ENCODE measurements around the gene MED12L.

MED12L gene

DNA sequence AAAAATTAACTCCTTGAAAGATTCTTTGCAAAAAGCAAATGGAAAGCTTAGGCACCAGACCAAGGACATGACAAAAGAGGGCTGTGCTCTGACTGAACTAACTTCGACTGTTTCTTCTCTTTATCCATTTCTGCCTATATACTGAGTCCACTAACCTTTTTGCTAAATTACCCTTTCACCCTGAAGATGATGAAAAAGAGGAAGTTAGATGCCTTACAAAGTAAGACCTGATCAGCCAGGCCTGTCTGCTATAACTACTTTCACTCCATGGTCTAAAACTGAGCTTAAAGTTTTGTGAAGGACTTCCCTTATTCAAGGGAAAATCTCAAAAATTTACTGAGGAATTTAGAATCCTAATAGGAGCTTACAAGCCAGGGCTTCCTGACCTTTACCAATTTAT is 381.6 kb downstream of the MED12L start:
- Histone ChIP-seq H3K9ac (no peak overlapping the region), H3K27ac (no peak overlapping the region), H3K79me2 (no peaks in the 10 kb centered on the region), H2AFZ (no peak overlapping the region), H3K4me3 (ENCODE audit: low read depth, low read length) (no peak overlapping the region), H3K36me3 (ENCODE audit: control insufficient read depth, insufficient read depth, low read length) (no peaks in the 10 kb centered on the region), H3K4me2 (ENCODE audit: low read length) (no peak overlapping the region), H3K4me1 (no peaks in the 10 kb centered on the region), H3K27me3 (ENCODE audit: control insufficient read depth, insufficient read depth, low read length) (no peaks in the 10 kb centered on the region), H3K9me3 (ENCODE audit: control insufficient read depth, low read length) (no peaks in the 10 kb centered on the region)
- TF ChIP-seq, protein P1, sequence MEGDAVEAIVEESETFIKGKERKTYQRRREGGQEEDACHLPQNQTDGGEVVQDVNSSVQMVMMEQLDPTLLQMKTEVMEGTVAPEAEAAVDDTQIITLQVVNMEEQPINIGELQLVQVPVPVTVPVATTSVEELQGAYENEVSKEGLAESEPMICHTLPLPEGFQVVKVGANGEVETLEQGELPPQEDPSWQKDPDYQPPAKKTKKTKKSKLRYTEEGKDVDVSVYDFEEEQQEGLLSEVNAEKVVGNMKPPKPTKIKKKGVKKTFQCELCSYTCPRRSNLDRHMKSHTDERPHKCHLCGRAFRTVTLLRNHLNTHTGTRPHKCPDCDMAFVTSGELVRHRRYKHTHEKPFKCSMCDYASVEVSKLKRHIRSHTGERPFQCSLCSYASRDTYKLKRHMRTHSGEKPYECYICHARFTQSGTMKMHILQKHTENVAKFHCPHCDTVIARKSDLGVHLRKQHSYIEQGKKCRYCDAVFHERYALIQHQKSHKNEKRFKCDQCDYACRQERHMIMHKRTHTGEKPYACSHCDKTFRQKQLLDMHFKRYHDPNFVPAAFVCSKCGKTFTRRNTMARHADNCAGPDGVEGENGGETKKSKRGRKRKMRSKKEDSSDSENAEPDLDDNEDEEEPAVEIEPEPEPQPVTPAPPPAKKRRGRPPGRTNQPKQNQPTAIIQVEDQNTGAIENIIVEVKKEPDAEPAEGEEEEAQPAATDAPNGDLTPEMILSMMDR (IDR thresholded peaks at IDR 0.05): no peak

DNA sequence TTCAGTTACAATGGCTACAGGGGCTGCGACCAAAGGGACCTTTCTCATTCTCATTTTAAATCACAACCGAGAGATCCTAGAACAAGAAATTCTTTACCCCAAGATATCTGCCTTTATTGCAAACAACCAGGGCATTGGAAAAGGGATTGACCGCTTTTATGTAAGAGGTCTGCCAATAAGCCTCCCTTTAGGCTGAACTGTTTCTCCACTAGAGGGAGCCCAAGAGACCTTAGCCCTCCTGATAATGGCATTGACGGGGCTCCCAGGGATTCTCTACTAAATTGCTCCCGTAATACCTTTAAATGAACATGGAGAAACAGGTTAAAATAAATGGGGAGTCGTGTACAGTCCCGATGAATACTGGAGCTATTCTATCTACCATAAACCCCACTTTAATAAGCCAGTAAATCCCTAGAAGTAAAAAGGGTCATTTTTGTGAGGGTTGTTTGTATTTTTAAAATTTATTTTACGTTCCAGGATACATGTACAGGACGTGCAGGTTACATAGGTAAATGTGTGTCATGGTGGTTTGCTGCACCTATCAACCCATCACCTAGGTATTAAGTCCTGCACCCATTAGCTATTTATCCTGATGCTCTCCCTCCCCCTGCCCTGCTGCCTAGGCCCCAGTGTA is 382.9 kb downstream of the MED12L start:
- no peak overlapping the region for H3K4me2 ChIP-seq (ENCODE audit: low read length)
- no peak overlapping the region for H3K4me3 ChIP-seq (ENCODE audit: low read depth, low read length)
- H3K79me2 ChIP-seq: no peaks in the 10 kb centered on the region
- H3K27me3 ChIP-seq (ENCODE audit: control insufficient read depth, insufficient read depth, low read length): no peaks in the 10 kb centered on the region
- no peaks in the 10 kb centered on the region for H3K9me3 ChIP-seq (ENCODE audit: control insufficient read depth, low read length)
- TF ChIP-seq, protein P1 (IDR thresholded peaks at IDR 0.05): peak; percentile 72
- no peak overlapping the region for H3K9ac ChIP-seq
- no peaks in the 10 kb centered on the region for H3K36me3 ChIP-seq (ENCODE audit: control insufficient read depth, insufficient read depth, low read length)
- H3K27ac ChIP-seq: no peak overlapping the region
- peak overlapping the region; percentile 52 for H2AFZ ChIP-seq
- H3K4me1 ChIP-seq: no peaks in the 10 kb centered on the region

DNA sequence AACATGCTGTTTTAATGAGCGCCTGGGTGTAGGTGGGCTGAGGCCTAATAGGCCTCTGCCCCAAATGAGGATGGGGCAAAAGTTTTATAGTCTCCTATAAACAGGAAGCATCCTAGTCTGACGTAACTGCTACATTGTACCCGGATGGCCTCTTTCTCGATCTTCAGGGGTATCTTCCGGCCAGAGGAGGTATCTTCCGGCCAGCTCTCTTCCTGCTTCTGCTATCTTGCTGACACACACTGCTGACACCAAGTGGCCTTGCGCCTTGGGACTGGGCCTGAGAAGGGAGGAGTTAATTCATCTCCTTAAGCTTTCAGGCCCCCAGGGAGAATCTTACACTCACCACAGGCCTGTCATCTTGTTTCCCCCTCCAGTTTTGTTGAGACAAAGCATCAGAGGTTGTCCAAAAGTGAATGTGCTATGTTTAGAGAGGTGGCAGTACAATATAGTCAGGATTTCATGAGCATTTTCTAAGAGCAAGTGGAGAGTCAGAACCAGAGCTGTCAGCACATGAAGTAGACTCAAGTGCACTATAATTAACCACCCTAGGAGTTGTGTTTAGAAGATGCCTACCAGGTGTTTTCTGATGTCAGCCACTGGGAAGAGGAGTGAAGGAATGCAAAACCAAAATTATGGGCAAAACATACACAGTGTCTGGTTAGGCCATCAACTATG is 391.0 kb downstream of the MED12L start:
- TF ChIP-seq, protein P1 (IDR thresholded peaks at IDR 0.05): no peak
- H3K36me3 ChIP-seq (ENCODE audit: control insufficient read depth, insufficient read depth, low read length): no peaks in the 10 kb centered on the region
- H3K4me3 ChIP-seq (ENCODE audit: low read depth, low read length): no peak overlapping the region
- H3K9me3 ChIP-seq (ENCODE audit: control insufficient read depth, low read length): no peaks in the 10 kb centered on the region
- H3K79me2 ChIP-seq: no peaks in the 10 kb centered on the region
- no peaks in the 10 kb centered on the region for H3K4me1 ChIP-seq
- H3K4me2 ChIP-seq (ENCODE audit: low read length): no peak overlapping the region
- H3K27ac ChIP-seq: no peak overlapping the region
- H3K9ac ChIP-seq: no peak overlapping the region
- no peak overlapping the region for H2AFZ ChIP-seq
- H3K27me3 ChIP-seq (ENCODE audit: control insufficient read depth, insufficient read depth, low read length): no peaks in the 10 kb centered on the region

DNA sequence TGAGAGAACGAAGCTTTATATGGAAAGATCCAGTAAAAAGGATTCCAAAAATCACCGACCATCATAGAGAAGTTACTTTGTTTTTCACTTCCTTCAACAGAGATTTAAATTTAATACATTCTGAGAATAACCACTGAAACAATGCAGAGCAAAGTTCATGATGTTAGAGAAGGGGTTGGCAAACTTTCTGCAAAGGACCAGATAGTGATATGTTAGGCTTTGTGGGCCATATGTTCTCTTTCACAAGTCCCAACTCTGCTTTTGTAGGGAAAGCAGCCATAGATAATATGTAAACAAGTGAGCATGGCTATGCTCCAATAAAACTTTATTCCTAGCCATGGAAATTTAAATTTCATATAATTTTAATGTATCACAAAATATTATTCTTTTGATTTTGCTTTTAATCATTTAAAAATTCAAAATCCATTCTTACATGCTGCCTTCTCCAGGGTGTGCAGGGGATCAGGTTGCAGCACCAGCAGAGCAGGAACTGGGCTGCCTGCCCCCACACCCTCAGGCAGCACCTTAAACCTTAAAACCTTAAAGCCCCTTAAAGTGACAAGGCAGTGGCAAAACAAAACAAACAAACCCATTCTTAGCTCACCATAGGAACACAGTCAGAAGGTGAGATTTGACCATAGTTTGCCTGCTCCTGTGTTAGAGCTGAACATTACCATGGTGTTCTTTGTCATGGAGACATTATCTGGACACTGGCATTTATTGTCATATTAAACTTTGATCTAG is 392.3 kb downstream of the MED12L start:
- H3K4me3 ChIP-seq (ENCODE audit: low read depth, low read length): no peak overlapping the region
- H3K4me1 ChIP-seq: no peaks in the 10 kb centered on the region
- no peaks in the 10 kb centered on the region for H3K9me3 ChIP-seq (ENCODE audit: control insufficient read depth, low read length)
- no peak overlapping the region for H3K4me2 ChIP-seq (ENCODE audit: low read length)
- H2AFZ ChIP-seq: no peak overlapping the region
- no peaks in the 10 kb centered on the region for H3K79me2 ChIP-seq
- no peaks in the 10 kb centered on the region for H3K36me3 ChIP-seq (ENCODE audit: control insufficient read depth, insufficient read depth, low read length)
- TF ChIP-seq, protein P1 (IDR thresholded peaks at IDR 0.05): no peak
- no peak overlapping the region for H3K9ac ChIP-seq
- H3K27me3 ChIP-seq (ENCODE audit: control insufficient read depth, insufficient read depth, low read length): no peaks in the 10 kb centered on the region
- no peak overlapping the region for H3K27ac ChIP-seq
